T-helper 2 cell treated with Interferon-gamma antibody and Interleukin-4, amounts not matched to agents 100 ng/mL and 5 ng/mL, for 36 hours (primary cell): ENCODE measurements around the gene SPRTN. TPM values are rescaled to one million over a fixed set of nuclear protein-coding genes. Genes with fewer than 3 reads are reported as not detected.

ENCODE experiments used
- total RNA-seq: library from RNA; stranded (reverse); gene quantifications from 2 replicates; pipeline ENCODE4 v1.2.3, GENCODE V29; 2022

SPRTN gene
- total RNA-seq, 1 donor from 2014 or later: 16.7 TPM

Other genes with a start within 250 kb of the SPRTN start
- not detected in 2 replicates for gene TRIM67, start 176.2 kb upstream of the SPRTN start, total RNA-seq
- gene GNPAT, start 97.1 kb upstream of the SPRTN start, total RNA-seq: 43.3 and 44.4 TPM in 2 replicates
- 18.6 and 18.9 TPM in 2 replicates for gene EXOC8, start 441 bp upstream of the SPRTN start, total RNA-seq
- 17.3 and 19.6 TPM in 2 replicates for gene EGLN1, start 84.0 kb downstream of the SPRTN start, total RNA-seq
- 38.5 and 43.2 TPM in 2 replicates for gene TSNAX, start 190.4 kb downstream of the SPRTN start, total RNA-seq